IPS-18a (cell line): Measurements from ENCODE around the gene CBARP.
A peak's percentile ranks its signal among the peaks of the same experiment; 100 is the strongest.
"Not testable (repeated sequence)": the region's sequence is repeated elsewhere in the genome, so short reads cannot be mapped to it uniquely, and the experiment has no call there.

Source experiments
- H3K27ac ChIP-seq: one replicate; pipeline ENCODE4 v1.5.1; 2013; ENCODE audit warnings: low read length
- H3K27me3 ChIP-seq: one replicate; pipeline ENCODE4 v1.6.1; 2013; ENCODE audit warnings: mild to moderate bottlenecking, low read length; ENCODE audit not compliant: control insufficient read depth, insufficient read depth
- H3K36me3 ChIP-seq: one replicate; pipeline ENCODE4 v1.6.1; 2013; ENCODE audit warnings: low read depth, low read length; ENCODE audit not compliant: control insufficient read depth
- H3K4me1 ChIP-seq: one replicate; pipeline ENCODE4 v1.6.1; 2013; ENCODE audit warnings: low read depth, low read length; ENCODE audit not compliant: control insufficient read depth
- H3K4me3 ChIP-seq: one replicate; pipeline ENCODE4 v1.5.1; 2013; ENCODE audit warnings: low read length
- H3K9ac ChIP-seq: one replicate; pipeline ENCODE4 v1.6.1; 2013; ENCODE audit warnings: mild to moderate bottlenecking, low read length, moderate library complexity
- H3K9me3 ChIP-seq: one replicate; pipeline ENCODE4 v1.6.1; 2013; ENCODE audit warnings: low read depth, low read length; ENCODE audit not compliant: control insufficient read depth

Gene CBARP

DNA sequence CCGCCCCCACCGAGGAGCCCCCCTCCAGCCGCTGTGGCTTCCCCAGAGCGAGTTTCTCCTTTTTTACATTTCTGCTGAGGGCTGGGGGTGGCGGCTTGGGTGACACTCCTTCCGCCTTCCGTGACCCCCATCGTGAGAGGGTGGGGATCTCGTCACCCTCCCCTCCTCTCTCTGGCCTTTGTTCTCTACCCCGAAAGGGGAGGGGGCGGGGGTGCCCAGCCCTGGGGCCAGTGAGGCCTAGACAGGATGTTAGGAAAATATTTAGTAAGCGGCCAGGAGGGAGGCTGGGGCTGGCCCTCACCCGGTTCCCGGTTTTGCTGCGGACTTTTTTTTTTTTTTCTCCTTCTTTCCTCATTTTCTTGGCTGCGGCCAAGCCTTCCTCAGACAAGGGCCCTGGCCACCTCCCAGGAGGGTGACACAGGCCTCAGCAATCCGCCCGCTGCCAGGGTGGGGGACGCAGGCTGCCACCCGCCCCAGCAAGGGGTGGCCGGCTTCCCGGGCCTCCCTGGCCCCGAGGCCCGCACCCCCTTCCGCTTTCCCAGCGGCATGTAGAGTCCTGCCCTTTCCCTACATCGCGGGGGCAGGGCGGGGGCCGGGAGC, 14.5 kb upstream of the CBARP start:
- H3K9me3 ChIP-seq = no peaks in the 10 kb centered on the region
- peak overlapping the region; percentile 97 for H3K9ac ChIP-seq
- no peaks in the 10 kb centered on the region for H3K4me1 ChIP-seq
- H3K36me3 ChIP-seq = peaks cover 36% of the 10 kb centered on the region
- no peaks in the 10 kb centered on the region for H3K27me3 ChIP-seq
- peak overlapping the region; percentile 82 for H3K4me3 ChIP-seq
- H3K27ac ChIP-seq = no peak overlapping the region

DNA sequence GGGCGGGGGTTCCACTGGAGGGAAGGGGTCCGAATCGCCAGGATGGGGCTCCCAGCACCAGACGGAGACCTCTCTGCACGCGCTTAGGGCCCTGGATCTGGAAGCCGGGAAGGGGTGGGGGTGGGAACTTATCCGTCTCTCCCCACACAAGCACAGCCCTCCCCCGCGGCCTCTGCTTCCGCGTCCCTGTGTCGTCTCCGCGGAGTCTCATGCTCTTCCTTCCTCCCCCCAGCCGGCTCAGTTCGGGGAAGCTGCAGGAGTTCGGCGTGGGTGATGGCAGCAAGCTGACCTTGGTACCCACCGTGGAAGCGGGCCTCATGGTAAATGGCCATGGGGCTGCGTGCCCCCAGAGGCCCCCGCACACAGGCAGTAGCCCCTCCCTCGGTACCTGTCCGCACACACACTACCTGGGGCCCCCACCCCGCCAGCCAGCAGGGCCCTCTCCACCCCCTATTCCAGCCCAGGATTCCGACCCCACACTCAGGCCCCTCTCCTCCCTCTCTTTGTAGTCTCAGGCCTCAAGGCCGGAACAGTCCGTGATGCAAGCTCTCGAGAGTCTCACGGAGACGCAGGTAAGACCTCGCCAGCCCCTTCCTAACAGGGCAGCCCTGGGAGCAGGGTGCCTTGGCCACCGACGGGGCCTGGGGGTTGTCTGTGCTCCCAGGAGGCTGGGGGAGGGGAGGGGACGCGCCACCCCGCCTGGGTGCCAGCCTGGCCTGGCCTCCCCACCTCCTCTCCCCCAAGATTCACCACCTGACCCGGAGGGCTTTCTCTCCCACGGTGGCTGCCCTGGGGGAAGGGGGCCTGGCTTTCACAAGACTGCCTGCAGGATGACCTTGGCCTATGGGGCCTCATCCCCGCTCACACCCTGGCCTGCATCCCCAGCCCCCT, 13.8 kb upstream of the CBARP start:
- Histone ChIP-seq H3K27ac (peak overlapping the region; percentile 87), H3K27me3 (no peaks in the 10 kb centered on the region), H3K4me3 (peak overlapping the region; percentile 82), H3K9me3 (no peaks in the 10 kb centered on the region), H3K36me3 (peaks cover 31% of the 10 kb centered on the region), H3K9ac (peak overlapping the region; percentile 97), H3K4me1 (no peaks in the 10 kb centered on the region)

DNA sequence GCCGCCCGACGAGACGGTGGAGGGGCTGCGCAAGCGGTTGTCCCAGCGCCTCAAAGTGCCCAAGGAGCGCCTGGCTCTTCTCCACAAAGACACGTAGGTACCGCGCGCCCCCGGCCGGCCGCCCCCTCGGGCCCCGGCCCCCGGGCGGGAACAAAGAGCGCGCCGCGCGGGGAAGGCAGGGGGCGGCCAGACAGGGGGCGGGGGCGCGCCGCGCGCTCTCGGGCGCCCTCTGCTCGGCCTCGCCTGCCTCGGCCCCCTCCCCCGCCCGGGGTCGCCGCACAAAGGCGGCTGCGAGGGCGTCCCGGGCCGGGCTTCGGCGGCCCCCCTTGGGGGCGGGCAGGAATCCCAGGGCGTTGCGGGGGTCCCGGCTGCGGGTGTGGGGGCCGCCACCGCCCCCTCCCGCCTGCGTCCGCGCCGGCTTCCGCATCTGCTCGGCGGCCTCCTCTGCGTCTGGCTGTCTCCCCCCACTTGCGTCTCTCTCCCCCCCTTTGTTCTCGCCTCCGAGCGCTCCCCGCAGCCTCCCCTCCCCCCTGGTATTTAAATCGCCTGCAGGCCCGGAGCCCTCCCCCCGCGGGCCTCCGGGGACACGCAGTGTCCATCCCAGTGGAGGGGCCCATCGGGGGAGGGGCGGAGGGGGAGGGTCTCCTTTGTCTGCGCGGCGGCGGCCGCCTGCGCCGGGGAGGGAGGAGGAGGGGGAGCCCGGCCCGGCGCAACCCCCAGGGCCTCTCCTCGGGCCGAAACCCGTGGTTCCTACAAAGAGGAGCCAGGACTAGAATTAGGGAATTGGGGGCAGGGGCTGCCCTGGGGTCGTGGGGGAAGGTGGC, 12.8 kb upstream of the CBARP start:
- peaks cover 24% of the 10 kb centered on the region for H3K36me3 ChIP-seq
- H3K27me3 ChIP-seq = no peaks in the 10 kb centered on the region
- peak overlapping the region; percentile 87 for H3K27ac ChIP-seq
- H3K9ac ChIP-seq = peak overlapping the region; percentile 97
- H3K9me3 ChIP-seq = no peaks in the 10 kb centered on the region
- no peaks in the 10 kb centered on the region for H3K4me1 ChIP-seq
- H3K4me3 ChIP-seq = peak overlapping the region; percentile 82

GRCh38 chr19:1249990-1250436, 12.2 kb upstream of the CBARP start:
- Histone ChIP-seq H3K9me3 (no peaks in the 10 kb centered on the region), H3K27ac (no peak overlapping the region), H3K9ac (peak overlapping the region; percentile 97), H3K4me1 (no peaks in the 10 kb centered on the region), H3K27me3 (no peaks in the 10 kb centered on the region), H3K4me3 (peak overlapping the region; percentile 82), H3K36me3 (peaks cover 18% of the 10 kb centered on the region)

- peak overlapping the region; percentile 97 for H3K9ac ChIP-seq
Measured at GRCh38 chr19:1249298-1249989, 11.6 kb upstream of the CBARP start.

GRCh38 chr19:1248786-1249297, 11.0 kb upstream of the CBARP start:
- peaks cover 7% of the 10 kb centered on the region for H3K36me3 ChIP-seq
- H3K27me3 ChIP-seq = no peaks in the 10 kb centered on the region
- peak overlapping the region; percentile 47 for H3K27ac ChIP-seq
- peak overlapping the region; percentile 83 for H3K9ac ChIP-seq
- H3K4me3 ChIP-seq = peak overlapping the region; percentile 62
- H3K4me1 ChIP-seq = peaks cover 3% of the 10 kb centered on the region
- no peaks in the 10 kb centered on the region for H3K9me3 ChIP-seq

More at GRCh38 chr19:1249298-1249989, 11.6 kb upstream of the CBARP start:
- peaks cover 12% of the 10 kb centered on the region for H3K36me3 ChIP-seq
- peaks cover 3% of the 10 kb centered on the region for H3K4me1 ChIP-seq
- H3K4me3 ChIP-seq = peak overlapping the region; percentile 82
- no peaks in the 10 kb centered on the region for H3K9me3 ChIP-seq
- no peak overlapping the region for H3K27ac ChIP-seq
- no peaks in the 10 kb centered on the region for H3K27me3 ChIP-seq

DNA sequence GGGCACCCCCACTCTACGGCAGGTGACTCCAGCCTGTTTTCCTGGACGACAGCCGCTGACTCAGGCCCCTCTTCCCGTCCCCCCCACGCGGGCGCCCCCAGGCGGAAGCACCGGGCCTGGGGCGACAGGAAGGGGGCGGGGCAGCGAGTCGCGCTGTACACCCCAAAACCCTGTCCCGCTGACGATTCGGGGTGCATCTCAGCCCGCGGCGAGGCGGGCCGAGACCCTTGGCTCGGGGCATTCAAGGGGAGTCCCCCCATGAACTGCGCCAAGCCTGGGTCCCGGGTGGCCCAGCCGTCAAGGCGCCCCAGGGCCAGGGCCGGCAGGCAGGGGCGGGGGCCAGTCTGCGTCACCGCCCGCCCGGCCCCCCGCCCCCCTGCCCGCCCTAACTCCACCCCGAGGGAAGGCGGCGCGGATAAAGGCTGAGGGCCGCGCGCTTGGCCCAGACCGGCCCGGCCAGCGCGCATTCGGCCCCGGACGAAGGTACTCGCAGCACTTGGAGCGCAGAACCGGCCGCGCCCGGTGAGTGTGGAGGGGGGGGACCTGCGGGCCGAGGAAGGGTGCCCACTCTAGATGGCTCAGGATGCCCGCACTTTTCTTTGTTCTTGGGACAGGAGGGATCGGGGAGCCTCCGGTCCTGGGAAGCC, 10.5 kb upstream of the CBARP start, which contains the start of gene MIDN:
MIDN (plus strand) TSS at position 445 of the 647 bp plus-strand sequence. CDS start 1,714 bp downstream, outside the sequence.
- Histone ChIP-seq H3K36me3 (peaks cover 7% of the 10 kb centered on the region), H3K9me3 (no peaks in the 10 kb centered on the region), H3K4me3 (peak within 1 kb of the TSS; percentile 62), H3K27ac (peak within 1 kb of the TSS; percentile 47), H3K9ac (peak within 1 kb of the TSS; percentile 83), H3K27me3 (no peaks in the 10 kb centered on the region), H3K4me1 (peaks cover 3% of the 10 kb centered on the region)

DNA sequence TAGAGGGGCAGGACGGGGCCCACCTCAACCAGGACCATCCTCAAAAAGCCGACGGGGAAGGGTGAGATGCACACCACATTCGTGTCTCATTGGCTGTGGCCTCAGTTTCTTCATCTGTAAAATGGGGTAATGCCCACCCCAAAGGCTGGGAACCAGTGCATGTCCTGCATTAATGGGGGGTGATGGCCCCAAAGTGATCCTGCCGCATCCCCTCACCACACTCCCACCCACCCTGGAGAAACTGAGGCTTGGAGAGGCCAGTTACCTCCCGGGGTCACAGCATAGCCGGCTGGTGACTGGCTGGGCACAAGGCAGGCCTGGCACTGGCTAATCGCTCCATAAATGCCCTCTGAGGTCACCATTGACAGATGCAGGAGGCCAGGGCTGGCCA, 9.9 kb upstream of the CBARP start:
- H3K9ac ChIP-seq = peak overlapping the region; percentile 83
- H3K4me1 ChIP-seq = peaks cover 3% of the 10 kb centered on the region
- H3K27ac ChIP-seq = no peak overlapping the region
- no peaks in the 10 kb centered on the region for H3K27me3 ChIP-seq
- H3K36me3 ChIP-seq = peaks cover 7% of the 10 kb centered on the region
- H3K4me3 ChIP-seq = peak overlapping the region; percentile 62
- H3K9me3 ChIP-seq = no peaks in the 10 kb centered on the region

GRCh38 chr19:1246265-1247087, 8.7 kb upstream of the CBARP start:
- not testable (repeated sequence) for H3K4me3 ChIP-seq, H3K9ac ChIP-seq, H3K4me1 ChIP-seq, H3K27ac ChIP-seq, H3K27me3 ChIP-seq, H3K9me3 ChIP-seq, H3K36me3 ChIP-seq
